Measurements from ENCODE around the gene IFT122.

The IFT122 gene

DNA sequence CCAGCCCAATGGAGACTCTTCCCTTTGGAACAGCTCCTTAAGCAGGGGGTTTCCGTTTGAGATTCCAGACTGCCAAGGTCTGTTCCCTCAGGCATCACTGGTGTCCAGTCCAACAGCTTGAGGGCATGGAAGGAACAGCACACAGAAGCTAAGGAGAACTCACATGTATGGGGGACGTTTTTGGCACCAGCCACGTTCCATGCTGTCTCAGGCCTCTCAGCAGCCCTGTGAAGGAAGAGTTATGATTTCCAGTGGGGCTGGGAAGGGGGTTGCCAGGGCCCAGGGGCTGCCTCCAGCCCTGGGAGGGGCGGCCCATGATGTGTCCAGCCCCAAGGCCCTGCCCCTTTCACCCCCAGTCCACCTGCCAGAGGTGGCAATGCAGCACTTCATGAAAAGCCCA is 80.9 kb downstream of the IFT122 start:
- TF ChIP-seq, protein P1, sequence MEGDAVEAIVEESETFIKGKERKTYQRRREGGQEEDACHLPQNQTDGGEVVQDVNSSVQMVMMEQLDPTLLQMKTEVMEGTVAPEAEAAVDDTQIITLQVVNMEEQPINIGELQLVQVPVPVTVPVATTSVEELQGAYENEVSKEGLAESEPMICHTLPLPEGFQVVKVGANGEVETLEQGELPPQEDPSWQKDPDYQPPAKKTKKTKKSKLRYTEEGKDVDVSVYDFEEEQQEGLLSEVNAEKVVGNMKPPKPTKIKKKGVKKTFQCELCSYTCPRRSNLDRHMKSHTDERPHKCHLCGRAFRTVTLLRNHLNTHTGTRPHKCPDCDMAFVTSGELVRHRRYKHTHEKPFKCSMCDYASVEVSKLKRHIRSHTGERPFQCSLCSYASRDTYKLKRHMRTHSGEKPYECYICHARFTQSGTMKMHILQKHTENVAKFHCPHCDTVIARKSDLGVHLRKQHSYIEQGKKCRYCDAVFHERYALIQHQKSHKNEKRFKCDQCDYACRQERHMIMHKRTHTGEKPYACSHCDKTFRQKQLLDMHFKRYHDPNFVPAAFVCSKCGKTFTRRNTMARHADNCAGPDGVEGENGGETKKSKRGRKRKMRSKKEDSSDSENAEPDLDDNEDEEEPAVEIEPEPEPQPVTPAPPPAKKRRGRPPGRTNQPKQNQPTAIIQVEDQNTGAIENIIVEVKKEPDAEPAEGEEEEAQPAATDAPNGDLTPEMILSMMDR (IDR thresholded peaks at IDR 0.05; ENCODE audit: low read depth, low read length) = no peak
- Histone ChIP-seq H3K36me3 (no peaks in the 10 kb centered on the region), H3K27ac (no peak overlapping the region), H3K9me3 (ENCODE audit: severe bottlenecking) (no peaks in the 10 kb centered on the region), H3K4me3 (ENCODE audit: low read depth, low read length) (no peak overlapping the region), H3K27me3 (ENCODE audit: insufficient read depth, low read depth, severe bottlenecking) (no peaks in the 10 kb centered on the region)
- no peak for DNase-seq

DNA sequence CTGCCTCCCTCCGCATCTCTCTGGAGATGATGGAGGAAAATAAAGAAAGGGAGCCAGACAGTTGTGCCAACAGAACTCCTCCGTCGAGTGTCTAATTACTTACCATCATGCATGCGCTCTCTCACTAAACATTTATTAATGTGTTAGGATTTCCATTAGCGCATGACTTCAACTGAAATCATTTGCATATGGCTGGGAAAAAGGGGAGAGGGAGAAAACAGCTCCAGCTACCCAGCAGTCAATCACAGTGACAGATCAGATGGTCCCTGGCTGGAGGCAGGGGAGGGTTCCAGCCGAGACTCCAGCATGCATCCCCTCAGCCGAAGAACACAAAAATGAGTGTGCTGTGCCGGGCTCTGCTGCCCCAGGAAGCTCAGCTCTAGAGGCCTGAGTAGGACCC is 81.6 kb downstream of the IFT122 start:
- TF ChIP-seq, protein P1 (IDR thresholded peaks at IDR 0.05; ENCODE audit: low read depth, low read length) = no peak
- Histone ChIP-seq H3K27me3 (ENCODE audit: insufficient read depth, low read depth, severe bottlenecking) (no peaks in the 10 kb centered on the region), H3K9me3 (ENCODE audit: severe bottlenecking) (no peaks in the 10 kb centered on the region), H3K4me3 (ENCODE audit: low read depth, low read length) (no peak overlapping the region), H3K36me3 (no peaks in the 10 kb centered on the region), H3K27ac (no peak overlapping the region)
- no peak for DNase-seq

DNA sequence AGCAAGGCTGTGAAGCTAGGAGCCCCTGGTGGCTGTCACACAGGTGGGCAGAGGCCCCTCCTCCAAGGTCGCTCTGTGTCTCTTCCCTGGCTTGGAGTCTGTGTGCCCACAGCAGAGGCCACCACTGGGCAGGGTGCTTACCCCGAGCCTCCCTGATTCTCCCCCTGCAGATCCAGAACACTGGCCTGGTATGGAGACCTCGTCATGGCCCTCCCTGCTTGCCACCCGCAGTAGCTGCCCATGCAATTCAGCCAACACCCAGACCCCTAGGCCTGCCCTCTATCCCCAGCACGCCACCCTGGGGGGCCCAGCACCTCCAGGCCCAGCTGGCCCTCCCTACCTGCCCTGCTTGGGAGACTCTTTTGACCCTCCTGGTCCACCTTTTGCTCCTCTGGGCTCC is 82.9 kb downstream of the IFT122 start:
- H3K9me3 ChIP-seq (ENCODE audit: severe bottlenecking) = no peaks in the 10 kb centered on the region
- H3K27ac ChIP-seq = no peak overlapping the region
- TF ChIP-seq, protein P1 (IDR thresholded peaks at IDR 0.05; ENCODE audit: low read depth, low read length) = no peak
- H3K4me3 ChIP-seq (ENCODE audit: low read depth, low read length) = no peak overlapping the region
- no peaks in the 10 kb centered on the region for H3K36me3 ChIP-seq
- no peaks in the 10 kb centered on the region for H3K27me3 ChIP-seq (ENCODE audit: insufficient read depth, low read depth, severe bottlenecking)
- no peak for DNase-seq

DNA sequence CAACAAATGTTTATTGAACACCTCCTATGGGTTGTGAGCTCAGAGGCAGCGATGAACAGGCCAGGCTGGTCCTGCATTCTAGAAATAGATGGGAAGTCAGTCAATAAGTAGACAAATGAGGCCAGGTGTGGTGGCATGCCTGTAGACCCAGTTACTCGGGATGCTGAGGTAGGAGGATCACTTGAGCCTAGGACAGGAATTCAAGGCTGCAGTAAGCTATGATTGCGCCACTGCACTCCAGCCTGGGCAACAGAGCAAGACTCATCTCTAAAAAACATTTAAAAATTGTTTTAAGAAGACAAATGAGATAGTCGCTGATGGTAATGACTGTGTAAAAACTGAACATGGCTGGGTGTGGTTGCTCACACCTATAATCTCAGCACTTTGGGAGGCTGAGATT is 84.1 kb downstream of the IFT122 start:
- H3K27ac ChIP-seq = no peak overlapping the region
- no peak for DNase-seq
- no peaks in the 10 kb centered on the region for H3K9me3 ChIP-seq (ENCODE audit: severe bottlenecking)
- H3K4me3 ChIP-seq (ENCODE audit: low read depth, low read length) = no peak overlapping the region
- H3K27me3 ChIP-seq (ENCODE audit: insufficient read depth, low read depth, severe bottlenecking) = no peaks in the 10 kb centered on the region
- no peaks in the 10 kb centered on the region for H3K36me3 ChIP-seq
- TF ChIP-seq, protein P1 (IDR thresholded peaks at IDR 0.05; ENCODE audit: low read depth, low read length) = no peak

DNA sequence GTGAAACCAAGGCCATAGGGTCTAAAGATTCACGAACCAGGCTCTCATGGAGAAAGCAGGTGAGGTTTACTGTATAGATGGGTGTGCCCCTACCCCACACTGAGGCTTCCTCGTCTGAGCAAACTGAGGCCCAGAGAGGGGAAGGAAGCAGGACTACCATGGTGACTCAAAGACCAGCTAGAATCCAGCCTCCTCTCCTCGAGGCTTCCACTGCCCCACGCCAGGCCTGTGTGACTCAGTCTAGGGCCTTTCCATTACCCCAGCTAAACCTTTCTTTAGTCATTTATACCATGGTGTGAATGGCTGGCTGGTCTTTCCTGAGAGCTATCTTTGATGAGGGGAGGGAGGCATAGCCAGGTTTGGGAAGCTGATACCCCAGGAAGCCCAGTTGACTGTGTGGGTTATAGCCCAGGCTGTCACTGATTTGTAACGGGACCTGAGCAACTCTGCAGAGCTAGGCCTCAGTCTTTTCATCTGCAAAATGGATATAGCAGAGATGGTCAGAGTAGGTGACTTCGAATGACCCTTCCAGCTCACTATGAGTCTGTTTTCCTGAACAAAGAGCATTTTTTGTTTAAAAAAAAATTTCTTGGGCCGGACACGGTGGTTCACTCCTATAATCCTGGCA is 85.4 kb downstream of the IFT122 start:
- Histone ChIP-seq H3K9me3 (ENCODE audit: severe bottlenecking) (no peaks in the 10 kb centered on the region), H3K36me3 (no peaks in the 10 kb centered on the region), H3K4me3 (ENCODE audit: low read depth, low read length) (no peak overlapping the region), H3K27me3 (ENCODE audit: insufficient read depth, low read depth, severe bottlenecking) (no peaks in the 10 kb centered on the region), H3K27ac (no peak overlapping the region)
- no peak for DNase-seq
- TF ChIP-seq, protein P1 (IDR thresholded peaks at IDR 0.05; ENCODE audit: low read depth, low read length) = no peak

Measured in WERI-Rb-1 (cell line).